ENCODE data around the gene GFRA1. TPM values are rescaled to one million over a fixed set of nuclear protein-coding genes. Genes with fewer than 3 reads are reported as not detected.

The GFRA1 gene
- total RNA-seq, 1 experiment from 2014 or later, result not detected

DNA sequence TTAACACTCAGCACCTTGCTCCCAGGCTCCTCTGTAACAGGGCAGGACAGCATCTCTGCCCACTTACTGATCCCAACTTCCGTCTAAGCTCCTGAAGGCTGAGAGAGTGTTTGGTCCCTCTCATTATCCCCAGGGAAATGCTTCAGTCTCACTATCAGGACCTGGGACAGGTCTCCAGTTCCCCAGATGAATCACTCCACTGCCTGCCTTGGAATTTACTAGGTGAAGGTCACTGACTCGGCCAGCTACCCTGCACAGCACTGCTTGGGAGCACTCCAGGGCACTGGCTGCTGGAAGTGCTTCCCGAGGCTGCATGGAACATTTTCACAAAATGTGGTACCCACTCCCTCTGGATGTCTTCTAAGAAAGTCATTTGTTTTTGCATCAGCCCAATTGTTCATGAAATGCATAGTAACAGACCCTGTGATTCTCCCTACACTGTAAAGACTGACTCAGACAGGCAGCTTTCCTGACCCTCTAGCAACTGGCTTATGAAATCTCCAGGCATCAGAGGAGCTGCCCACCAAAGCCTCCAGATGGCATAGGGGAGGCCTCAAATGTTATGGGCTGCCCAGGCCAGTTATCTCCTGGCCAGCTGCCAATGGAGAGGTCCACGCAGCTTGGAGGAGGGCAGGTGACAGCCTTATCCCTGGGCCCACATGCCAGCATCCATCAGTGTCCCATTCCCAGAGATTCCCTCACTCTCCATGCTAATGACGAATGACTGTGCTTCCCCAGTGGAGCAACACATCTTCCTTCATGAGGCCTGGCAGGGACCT is 89.1 kb downstream of the GFRA1 start:
- DNase-seq (ENCODE audit: low spot score), result no peak
- H3K36me3 ChIP-seq (ENCODE audit: insufficient read depth, low read length, poor library complexity, severe bottlenecking), result no peaks in the 10 kb centered on the region
- no peak for TF ChIP-seq EZH2 (IDR thresholded peaks at IDR 0.05; ENCODE audit: borderline replicate concordance, low read depth, low read length, poor library complexity, severe bottlenecking)
- TF ChIP-seq, protein P1, sequence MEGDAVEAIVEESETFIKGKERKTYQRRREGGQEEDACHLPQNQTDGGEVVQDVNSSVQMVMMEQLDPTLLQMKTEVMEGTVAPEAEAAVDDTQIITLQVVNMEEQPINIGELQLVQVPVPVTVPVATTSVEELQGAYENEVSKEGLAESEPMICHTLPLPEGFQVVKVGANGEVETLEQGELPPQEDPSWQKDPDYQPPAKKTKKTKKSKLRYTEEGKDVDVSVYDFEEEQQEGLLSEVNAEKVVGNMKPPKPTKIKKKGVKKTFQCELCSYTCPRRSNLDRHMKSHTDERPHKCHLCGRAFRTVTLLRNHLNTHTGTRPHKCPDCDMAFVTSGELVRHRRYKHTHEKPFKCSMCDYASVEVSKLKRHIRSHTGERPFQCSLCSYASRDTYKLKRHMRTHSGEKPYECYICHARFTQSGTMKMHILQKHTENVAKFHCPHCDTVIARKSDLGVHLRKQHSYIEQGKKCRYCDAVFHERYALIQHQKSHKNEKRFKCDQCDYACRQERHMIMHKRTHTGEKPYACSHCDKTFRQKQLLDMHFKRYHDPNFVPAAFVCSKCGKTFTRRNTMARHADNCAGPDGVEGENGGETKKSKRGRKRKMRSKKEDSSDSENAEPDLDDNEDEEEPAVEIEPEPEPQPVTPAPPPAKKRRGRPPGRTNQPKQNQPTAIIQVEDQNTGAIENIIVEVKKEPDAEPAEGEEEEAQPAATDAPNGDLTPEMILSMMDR (conservative IDR thresholded peaks at IDR 0.05; ENCODE audit: low read depth, low read length), result no peak
- H3K4me1 ChIP-seq (ENCODE audit: insufficient read depth, low read length, poor library complexity, severe bottlenecking), result no peaks in the 10 kb centered on the region
- ChIA-PET POLR2A (ENCODE audit: low non-redundant PET) (no interaction called here), CTCF (no interaction called here)
- H3K27ac ChIP-seq (ENCODE audit: low read depth, low read length, poor library complexity, severe bottlenecking), result no peak overlapping the region
- no peaks in the 10 kb centered on the region for H3K9me3 ChIP-seq (ENCODE audit: low read depth, low read length, poor library complexity, severe bottlenecking)
- H3K27me3 ChIP-seq (replicated peaks; ENCODE audit: insufficient read depth, low read depth, low read length, poor library complexity), result peaks cover 51% of the 10 kb centered on the region
- no peak overlapping the region for H3K4me3 ChIP-seq (ENCODE audit: low read depth, low read length, poor library complexity, severe bottlenecking)
- intact Hi-C loops (cut with micrococcal nuclease; ENCODE audit: unreplicated experiment), result no loop called here
- BruUV-seq (replicated peaks), result no TSS peak

DNA sequence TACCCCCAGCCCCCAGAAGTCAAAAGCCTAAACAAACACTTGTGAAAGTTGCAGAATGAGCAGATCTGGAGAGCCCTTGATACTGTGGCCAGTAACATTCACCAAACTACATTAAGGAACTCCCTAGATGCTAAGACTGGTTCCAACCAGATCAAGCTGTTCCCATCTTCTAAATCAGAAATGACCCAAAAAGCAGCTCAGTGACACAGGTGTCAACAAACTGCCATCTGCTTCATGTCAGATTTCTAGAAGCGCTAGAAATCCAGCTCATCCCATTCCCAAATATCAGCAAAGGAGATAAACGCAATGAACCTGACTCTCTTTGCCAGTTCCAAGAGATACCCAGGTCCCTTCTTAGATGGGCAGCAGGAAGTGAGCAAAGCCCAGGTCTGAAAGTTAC is 90.6 kb downstream of the GFRA1 start:
- DNase-seq (ENCODE audit: low spot score), result no peak
- no TSS peak for BruUV-seq (replicated peaks)
- peaks cover 63% of the 10 kb centered on the region for H3K27me3 ChIP-seq (replicated peaks; ENCODE audit: insufficient read depth, low read depth, low read length, poor library complexity)
- no peaks in the 10 kb centered on the region for H3K36me3 ChIP-seq (ENCODE audit: insufficient read depth, low read length, poor library complexity, severe bottlenecking)
- intact Hi-C loops (cut with micrococcal nuclease; ENCODE audit: unreplicated experiment), result no loop called here
- ChIA-PET CTCF (no interaction called here), POLR2A (ENCODE audit: low non-redundant PET) (no interaction called here)
- H3K4me3 ChIP-seq (ENCODE audit: low read depth, low read length, poor library complexity, severe bottlenecking), result no peak overlapping the region
- H3K9me3 ChIP-seq (ENCODE audit: low read depth, low read length, poor library complexity, severe bottlenecking), result no peaks in the 10 kb centered on the region
- TF ChIP-seq EZH2 (IDR thresholded peaks at IDR 0.05; ENCODE audit: borderline replicate concordance, low read depth, low read length, poor library complexity, severe bottlenecking), result no peak
- TF ChIP-seq, protein P1 (conservative IDR thresholded peaks at IDR 0.05; ENCODE audit: low read depth, low read length), result no peak
- H3K4me1 ChIP-seq (ENCODE audit: insufficient read depth, low read length, poor library complexity, severe bottlenecking), result no peaks in the 10 kb centered on the region
- no peak overlapping the region for H3K27ac ChIP-seq (ENCODE audit: low read depth, low read length, poor library complexity, severe bottlenecking)

DNA sequence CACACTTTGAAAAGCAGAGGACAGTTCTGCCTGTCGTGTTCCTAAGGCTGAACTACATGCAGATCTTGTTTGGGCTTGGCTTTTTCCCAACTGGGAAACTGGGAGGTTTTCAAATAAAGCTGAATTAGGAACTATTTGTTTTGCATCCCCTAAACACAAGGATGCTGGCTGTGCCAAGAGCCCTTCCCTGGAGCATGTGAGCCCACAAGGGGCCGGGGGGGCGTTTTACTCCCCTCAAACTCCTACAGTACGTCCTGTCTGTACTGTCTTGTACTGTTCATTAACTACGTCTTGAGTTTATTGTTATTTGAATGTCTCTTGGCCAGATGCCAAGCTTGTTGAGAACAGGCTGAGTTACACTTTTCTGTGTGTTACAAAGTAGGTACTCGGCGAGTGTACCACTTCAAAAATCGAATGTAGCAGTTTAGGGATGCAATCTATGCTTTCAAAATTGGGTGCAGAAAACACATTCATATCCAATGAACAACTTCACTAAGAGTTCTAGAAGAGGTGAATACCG is 94.9 kb downstream of the GFRA1 start:
- no peak overlapping the region for H3K4me3 ChIP-seq (ENCODE audit: low read depth, low read length, poor library complexity, severe bottlenecking)
- no peak for DNase-seq (ENCODE audit: low spot score)
- BruUV-seq (replicated peaks), result no TSS peak
- TF ChIP-seq, protein P1 (conservative IDR thresholded peaks at IDR 0.05; ENCODE audit: low read depth, low read length), result no peak
- no peaks in the 10 kb centered on the region for H3K36me3 ChIP-seq (ENCODE audit: insufficient read depth, low read length, poor library complexity, severe bottlenecking)
- H3K4me1 ChIP-seq (ENCODE audit: insufficient read depth, low read length, poor library complexity, severe bottlenecking), result no peaks in the 10 kb centered on the region
- ChIA-PET CTCF (no interaction called here), POLR2A (ENCODE audit: low non-redundant PET) (no interaction called here)
- no peaks in the 10 kb centered on the region for H3K9me3 ChIP-seq (ENCODE audit: low read depth, low read length, poor library complexity, severe bottlenecking)
- H3K27me3 ChIP-seq (replicated peaks; ENCODE audit: insufficient read depth, low read depth, low read length, poor library complexity), result peaks cover 55% of the 10 kb centered on the region
- no peak overlapping the region for H3K27ac ChIP-seq (ENCODE audit: low read depth, low read length, poor library complexity, severe bottlenecking)
- intact Hi-C loops (cut with micrococcal nuclease; ENCODE audit: unreplicated experiment), result no loop called here

All from A673 (cell line).